Transverse colon (tissue), 4 donors: ENCODE data around the gene PDHB. TPM values are rescaled to one million over a fixed set of nuclear protein-coding genes. Genes with fewer than 3 reads are reported as not detected.
A peak's percentile ranks its signal among the peaks of the same experiment; 100 is the strongest.

Experiments
- DNase-seq: peaks from one replicate; pipeline ENCODE4 v3.0.0-alpha.2; 2019
- H3K27ac ChIP-seq, 4 donors: fragments of 200-600 bp; sonication (generic); 2 replicates each; pipeline ENCODE4 v1.5.1; 2016 to 2018; ENCODE audit warnings: inconsistent platforms in 4 of 4
- H3K27me3 ChIP-seq: fragments of 200-600 bp; sonication (generic); 2 replicates; pipeline ENCODE4 v1.5.1; 2017; ENCODE audit warnings: inconsistent platforms
- H3K36me3 ChIP-seq, 4 donors: fragments of 200-600 bp; sonication (generic); 2 replicates each; pipeline ENCODE4 v1.5.1; 2017 to 2019; ENCODE audit warnings: inconsistent platforms in 4 of 4
- H3K4me1 ChIP-seq, 4 donors: fragments of 200-600 bp; sonication (generic); 2 replicates each; pipeline ENCODE4 v1.5.1; 2017 to 2020; ENCODE audit warnings: inconsistent platforms in 4 of 4
- H3K4me3 ChIP-seq, 4 donors: fragments of 200-600 bp; sonication (generic); 1 replicate in 1 of 4; 2 replicates in 3 of 4; pipeline versions ENCODE4 v1.5.1 to v1.6.1; 2017 to 2019; ENCODE audit warnings: inconsistent platforms in 4 of 4
- H3K9me3 ChIP-seq, 2 donors: fragments of 200-600 bp; sonication (generic); 2 replicates each; pipeline ENCODE4 v1.5.1; 2017 to 2019; ENCODE audit warnings: inconsistent platforms in 2 of 2
- EP300 ChIP-seq: sonication (generic); formaldehyde crosslinking; IDR thresholded peaks from one replicate; pipeline ENCODE4 v1.6.1; 2017; ENCODE audit warnings: antibody characterized with exemption, low read depth
- POLR2A ChIP-seq: fragments of 450-650 bp; IDR thresholded peaks from one replicate; pipeline ENCODE4 v1.6.1; 2016; ENCODE audit warnings: antibody characterized with exemption, mild to moderate bottlenecking, moderate library complexity
- POLR2AphosphoS5 ChIP-seq, 3 donors: sonication (generic); formaldehyde crosslinking; IDR thresholded peaks; one replicate each; pipeline ENCODE4 v1.6.1; 2016; ENCODE audit warnings: antibody characterized with exemption in 3 of 3
- WGBS, 2 donors: methylation state at CpG; one replicate each; pipeline ENCODE4 v1.1.5; 2018; ENCODE audit warnings: low coverage in 1 of 2; 5-methylcytosine and 5-hydroxymethylcytosine counted together
- in situ Hi-C, 4 donors: fragments of 200-750 bp; cut with MboI; loops; one replicate each; pipeline versions ENCODE4 v1.15.0 to v1.15.1; 2017; ENCODE audit warnings: low sequenced_read_pairs in 3 of 4, low pct_ligation_motif_present in 1 of 4, low pct_unique_long_range_greater_than_20kb in 1 of 4
- intact Hi-C: fragments of 100-400 bp; cut with DNase I; formaldehyde crosslinking; loops from one replicate; pipeline ENCODE4 v1.15.1; 2023; ENCODE audit warnings: low total_unique reads
- total RNA-seq, 4 donors: library from RNA; depleted of rRNA; stranded (reverse); fragments of >200 nt; gene quantifications; one replicate each; pipeline ENCODE4 v1.1.0, GENCODE V29; 2016
- TF ChIP-seq, protein P1 (sequence below), 5 experiments: fragments of 200-600 bp in 3 of 5; fragments of 450-650 bp in 2 of 5; sonication (generic) in 3 of 5; IDR thresholded peaks; 1 replicate in 2 of 5; 2 replicates in 3 of 5; pipeline ENCODE4 v1.5.1; 2016 to 2017; ENCODE audit warnings: antibody characterized with exemption in 5 of 5, inconsistent platforms in 3 of 5, mild to moderate bottlenecking in 2 of 5, moderate library complexity in 1 of 5

The PDHB gene
- total RNA-seq, 4 donors from 2014 or later: 22.7 to 99.7 (median 73.7) TPM

- no peak for DNase-seq
- intact Hi-C loops (no loop called here), in situ Hi-C loops (loop anchor here in 1 of 4 donors (10.0 kb wide), 1 partner anchor 60 kb away; the partner anchor contains the start of gene ACOX2)
- no peaks in the 10 kb centered on the region for H3K27me3 ChIP-seq
- no peak overlapping the region for H3K27ac ChIP-seq
- H3K4me1 ChIP-seq: peaks cover 6 to 27% (median 19%) of the 10 kb centered on the region in 4 donors
- H3K36me3 ChIP-seq: no peaks in the 10 kb centered on the region
- no peak overlapping the region for H3K4me3 ChIP-seq
- H3K9me3 ChIP-seq: peaks cover 0 to under 1% of the 10 kb centered on the region in 2 donors
- TF ChIP-seq POLR2AphosphoS5 (IDR thresholded peaks at IDR 0.05): no peak
- TF ChIP-seq, protein P1, sequence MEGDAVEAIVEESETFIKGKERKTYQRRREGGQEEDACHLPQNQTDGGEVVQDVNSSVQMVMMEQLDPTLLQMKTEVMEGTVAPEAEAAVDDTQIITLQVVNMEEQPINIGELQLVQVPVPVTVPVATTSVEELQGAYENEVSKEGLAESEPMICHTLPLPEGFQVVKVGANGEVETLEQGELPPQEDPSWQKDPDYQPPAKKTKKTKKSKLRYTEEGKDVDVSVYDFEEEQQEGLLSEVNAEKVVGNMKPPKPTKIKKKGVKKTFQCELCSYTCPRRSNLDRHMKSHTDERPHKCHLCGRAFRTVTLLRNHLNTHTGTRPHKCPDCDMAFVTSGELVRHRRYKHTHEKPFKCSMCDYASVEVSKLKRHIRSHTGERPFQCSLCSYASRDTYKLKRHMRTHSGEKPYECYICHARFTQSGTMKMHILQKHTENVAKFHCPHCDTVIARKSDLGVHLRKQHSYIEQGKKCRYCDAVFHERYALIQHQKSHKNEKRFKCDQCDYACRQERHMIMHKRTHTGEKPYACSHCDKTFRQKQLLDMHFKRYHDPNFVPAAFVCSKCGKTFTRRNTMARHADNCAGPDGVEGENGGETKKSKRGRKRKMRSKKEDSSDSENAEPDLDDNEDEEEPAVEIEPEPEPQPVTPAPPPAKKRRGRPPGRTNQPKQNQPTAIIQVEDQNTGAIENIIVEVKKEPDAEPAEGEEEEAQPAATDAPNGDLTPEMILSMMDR (IDR thresholded peaks at IDR 0.05): no peak
- TF ChIP-seq EP300: no peak
- no peak for TF ChIP-seq POLR2A
- WGBS, 2 donors: 64 to 68% methylated on average over 3 of the region's 3 CpGs
Observed at GRCh38 chr3:58474967-58475578, 41.4 kb upstream of the PDHB start.

GRCh38 chr3:58474348-58474911 lies 40.8 kb upstream of the PDHB start:
- H3K4me1 ChIP-seq: peaks cover 6 to 28% (median 21%) of the 10 kb centered on the region in 4 donors
- no peak for DNase-seq
- no peak overlapping the region for H3K27ac ChIP-seq
- no peaks in the 10 kb centered on the region for H3K27me3 ChIP-seq
- intact Hi-C loops: no loop called here
- H3K9me3 ChIP-seq: no peaks in the 10 kb centered on the region
- H3K36me3 ChIP-seq: no peaks in the 10 kb centered on the region
- H3K4me3 ChIP-seq: no peak overlapping the region
- in situ Hi-C loops: loop anchor here in 1 of 4 donors (10.0 kb wide), 1 partner anchor 60 kb away; the partner anchor contains the start of gene ACOX2
- 89% methylated on average over 1 of the region's 1 CpG; no CpG with 5 or more reads in 1 of the 2 donors for WGBS, 2 donors
- TF ChIP-seq EP300: no peak
- TF ChIP-seq POLR2A: no peak
- TF ChIP-seq, protein P1 (IDR thresholded peaks at IDR 0.05): no peak
- TF ChIP-seq POLR2AphosphoS5 (IDR thresholded peaks at IDR 0.05): no peak

- intact Hi-C loops: no loop called here
- Histone ChIP-seq H3K27ac (no peak overlapping the region), H3K4me3 (no peak overlapping the region), H3K36me3 (no peaks in the 10 kb centered on the region), H3K4me1 (peaks cover 6 to 28% (median 21%) of the 10 kb centered on the region in 4 donors), H3K9me3 (no peaks in the 10 kb centered on the region), H3K27me3 (no peaks in the 10 kb centered on the region)
- WGBS, 2 donors: 80 to 89% methylated on average over 1 of the region's 1 CpG
- TF ChIP-seq, protein P1 (IDR thresholded peaks at IDR 0.05): no peak
- no peak for TF ChIP-seq POLR2A
- TF ChIP-seq EP300: no peak
- no peak for TF ChIP-seq POLR2AphosphoS5 (IDR thresholded peaks at IDR 0.05)
- DNase-seq: no peak
- in situ Hi-C loops: loop anchor here in 1 of 4 donors (10.0 kb wide), 1 partner anchor 62 kb away; the partner anchor contains the start of gene ACOX2
Observed at GRCh38 chr3:58473275-58473674, 39.6 kb upstream of the PDHB start.

DNA sequence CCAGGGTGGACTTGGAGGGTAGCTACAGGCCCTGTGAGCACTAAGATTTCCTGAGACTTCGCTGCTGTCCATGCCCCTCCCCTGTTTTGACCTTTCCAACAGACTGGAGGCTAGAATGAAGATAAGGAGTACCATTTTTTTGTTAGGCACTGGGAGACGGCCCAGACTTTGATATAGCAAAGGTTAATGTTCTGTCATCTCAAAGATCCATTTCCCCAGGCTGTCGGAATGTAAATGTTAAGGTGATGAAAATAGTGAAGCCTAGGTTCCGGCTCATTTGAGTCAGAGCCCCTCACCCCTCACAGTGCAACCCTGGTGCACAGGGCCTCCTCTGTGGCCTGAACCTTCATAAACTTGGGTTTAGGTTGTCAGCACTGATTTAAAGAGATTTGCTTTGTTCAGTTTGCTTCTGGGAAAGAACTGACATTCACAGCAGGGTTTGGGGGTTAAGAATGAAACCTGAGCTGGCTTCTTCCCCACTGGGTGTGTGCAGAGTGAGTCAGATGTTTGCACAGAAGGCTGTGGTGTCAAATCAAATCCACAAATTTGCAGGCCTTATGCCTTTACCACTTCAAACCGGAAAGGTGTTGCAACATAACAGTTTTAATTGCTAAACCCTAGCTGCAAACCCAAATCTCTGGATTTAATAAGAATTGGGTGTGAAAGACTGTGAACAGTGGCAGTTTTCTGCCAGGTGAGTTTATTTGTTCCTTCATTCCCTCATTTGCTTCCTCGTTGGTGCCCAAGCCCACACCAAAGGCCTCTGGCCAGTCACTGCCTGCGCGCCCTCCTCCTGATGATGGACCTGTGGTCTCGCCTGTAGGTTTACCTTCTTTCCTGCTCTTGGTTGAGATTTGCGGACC lies 37.6 kb upstream of the PDHB start:
- TF ChIP-seq EP300: no peak
- TF ChIP-seq POLR2A: no peak
- TF ChIP-seq, protein P1 (IDR thresholded peaks at IDR 0.05): no peak
- peak in 2 of 3 donors; percentile 35 to 44 for TF ChIP-seq POLR2AphosphoS5 (IDR thresholded peaks at IDR 0.05)
- DNase-seq: peak; percentile 64
- Histone ChIP-seq H3K36me3 (no peaks in the 10 kb centered on the region), H3K9me3 (no peaks in the 10 kb centered on the region), H3K27ac (peak overlapping the region; percentile 63 to 78 (median 76)), H3K4me1 (peaks cover 6 to 28% (median 21%) of the 10 kb centered on the region in 4 donors), H3K4me3 (no peak overlapping the region), H3K27me3 (no peaks in the 10 kb centered on the region)
- intact Hi-C loops (no loop called here), in situ Hi-C loops (loop anchor here in 1 of 4 donors (10.0 kb wide), 1 partner anchor 64 kb away; the partner anchor contains the start of gene ACOX2)
- 53% methylated on average over 6 to 10 of the region's 10 CpGs for WGBS, 2 donors
